DOHH2 (cell line): ENCODE results near the gene KCNK15.

Experiments used
- H3F3A ChIP-seq: fragments of 200-600 bp; sonication (generic), shearing (Covaris generic); 2 replicates; pipeline ENCODE4 v1.6.0; 2016; ENCODE audit warnings: antibody characterized with exemption, mild to moderate bottlenecking; ENCODE audit not compliant: control insufficient read depth, insufficient read depth
- H3K27ac ChIP-seq: fragments of 200-600 bp; sonication (generic); 2 replicates; pipeline ENCODE4 v1.5.1; 2014; ENCODE audit warnings: low read depth, mild to moderate bottlenecking, low read length, moderate library complexity
- H3K27me3 ChIP-seq: fragments of 200-600 bp; sonication (generic); 2 replicates; pipeline ENCODE4 v1.6.1; 2014; ENCODE audit warnings: mild to moderate bottlenecking, low read length, mixed read lengths; ENCODE audit not compliant: control insufficient read depth
- H3K36me3 ChIP-seq: fragments of 200-600 bp; sonication (generic); 2 replicates; pipeline ENCODE4 v1.6.1; 2014; ENCODE audit warnings: mild to moderate bottlenecking, low read length, moderate library complexity, mixed read lengths; ENCODE audit not compliant: control insufficient read depth
- H3K4me1 ChIP-seq: fragments of 200-600 bp; sonication (generic); 2 replicates; pipeline ENCODE4 v1.6.1; 2014; ENCODE audit warnings: mild to moderate bottlenecking, low read length, mixed read lengths; ENCODE audit not compliant: control insufficient read depth
- H3K4me2 ChIP-seq: fragments of 200-600 bp; sonication (generic); 2 replicates; pipeline ENCODE4 v1.6.0; 2014; ENCODE audit warnings: mild to moderate bottlenecking, low read length, moderate library complexity
- H3K4me3 ChIP-seq: fragments of 200-600 bp; sonication (generic); 2 replicates; pipeline ENCODE4 v1.5.1; 2014; ENCODE audit warnings: mild to moderate bottlenecking, low read length, mixed read lengths
- H3K79me2 ChIP-seq: fragments of 200-600 bp; sonication (generic); 2 replicates; pipeline ENCODE4 v1.6.1; 2014; ENCODE audit warnings: mild to moderate bottlenecking, low read length, mixed read lengths; ENCODE audit not compliant: control insufficient read depth
- H3K9me2 ChIP-seq: fragments of 200-600 bp; sonication (generic); replicated peaks from 2 replicates; pipeline ENCODE4 v1.6.1; 2014; ENCODE audit warnings: mild to moderate bottlenecking, low read length, mixed read lengths; ENCODE audit not compliant: control insufficient read depth
- H3K9me3 ChIP-seq: fragments of 200-600 bp; sonication (generic); 2 replicates; pipeline ENCODE4 v1.6.1; 2014; ENCODE audit warnings: antibody characterized with exemption, low read length, mixed read lengths; ENCODE audit not compliant: control insufficient read depth, insufficient read depth
- H4K20me1 ChIP-seq: fragments of 200-600 bp; sonication (generic); 2 replicates; pipeline ENCODE4 v1.6.0; 2014; ENCODE audit warnings: low read depth, mild to moderate bottlenecking, antibody characterized with exemption, low read length, moderate library complexity; ENCODE audit not compliant: control insufficient read depth, insufficient read depth
- EZH2phosphoT487 ChIP-seq: fragments of 200-600 bp; sonication (generic); IDR thresholded peaks from 2 replicates; pipeline ENCODE4 v1.6.1; 2017; ENCODE audit warnings: borderline replicate concordance, mild to moderate bottlenecking, antibody characterized with exemption, low read length, moderate library complexity, mixed read lengths
- TF ChIP-seq, protein P1 (sequence below): fragments of 200-600 bp; sonication (generic); IDR thresholded peaks from one replicate; pipeline ENCODE4 v1.5.1; 2014; ENCODE audit warnings: antibody characterized with exemption, mild to moderate bottlenecking, low read depth, low read length; ENCODE audit not compliant: poor library complexity, severe bottlenecking

The KCNK15 gene

DNA sequence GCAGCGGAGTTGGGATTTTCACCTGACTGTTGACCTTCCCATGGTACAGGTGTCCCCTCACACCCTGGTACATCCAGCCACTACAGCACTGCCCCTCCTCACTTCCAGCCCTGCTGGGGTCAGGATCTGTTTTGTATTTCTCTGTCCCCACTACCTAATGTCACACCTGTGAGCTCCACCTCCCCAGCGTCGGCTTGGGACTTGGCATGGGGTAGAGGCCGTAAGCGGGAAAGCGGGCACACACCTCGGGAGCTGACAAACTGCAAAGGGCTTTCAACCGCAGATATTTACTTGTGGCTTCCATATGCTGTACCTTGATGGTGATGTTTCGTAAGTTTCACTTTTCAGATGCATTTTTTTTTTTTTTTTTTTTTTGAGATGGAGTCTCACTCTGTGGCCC is 35.9 kb upstream of the KCNK15 start:
- H3K4me2 ChIP-seq, result no peak overlapping the region
- no peaks in the 10 kb centered on the region for H3K4me1 ChIP-seq
- TF ChIP-seq EZH2phosphoT487, result no peak
- TF ChIP-seq, protein P1, sequence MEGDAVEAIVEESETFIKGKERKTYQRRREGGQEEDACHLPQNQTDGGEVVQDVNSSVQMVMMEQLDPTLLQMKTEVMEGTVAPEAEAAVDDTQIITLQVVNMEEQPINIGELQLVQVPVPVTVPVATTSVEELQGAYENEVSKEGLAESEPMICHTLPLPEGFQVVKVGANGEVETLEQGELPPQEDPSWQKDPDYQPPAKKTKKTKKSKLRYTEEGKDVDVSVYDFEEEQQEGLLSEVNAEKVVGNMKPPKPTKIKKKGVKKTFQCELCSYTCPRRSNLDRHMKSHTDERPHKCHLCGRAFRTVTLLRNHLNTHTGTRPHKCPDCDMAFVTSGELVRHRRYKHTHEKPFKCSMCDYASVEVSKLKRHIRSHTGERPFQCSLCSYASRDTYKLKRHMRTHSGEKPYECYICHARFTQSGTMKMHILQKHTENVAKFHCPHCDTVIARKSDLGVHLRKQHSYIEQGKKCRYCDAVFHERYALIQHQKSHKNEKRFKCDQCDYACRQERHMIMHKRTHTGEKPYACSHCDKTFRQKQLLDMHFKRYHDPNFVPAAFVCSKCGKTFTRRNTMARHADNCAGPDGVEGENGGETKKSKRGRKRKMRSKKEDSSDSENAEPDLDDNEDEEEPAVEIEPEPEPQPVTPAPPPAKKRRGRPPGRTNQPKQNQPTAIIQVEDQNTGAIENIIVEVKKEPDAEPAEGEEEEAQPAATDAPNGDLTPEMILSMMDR, result no peak
- H3F3A ChIP-seq, result no peaks in the 10 kb centered on the region
- no peaks in the 10 kb centered on the region for H3K9me2 ChIP-seq
- no peaks in the 10 kb centered on the region for H3K9me3 ChIP-seq
- H3K79me2 ChIP-seq, result no peaks in the 10 kb centered on the region
- H4K20me1 ChIP-seq, result no peaks in the 10 kb centered on the region
- H3K36me3 ChIP-seq, result no peaks in the 10 kb centered on the region
- no peak overlapping the region for H3K4me3 ChIP-seq
- H3K27me3 ChIP-seq, result peaks cover 6% of the 10 kb centered on the region; the same call in 1 of the 2 replicates
- H3K27ac ChIP-seq, result no peak overlapping the region

DNA sequence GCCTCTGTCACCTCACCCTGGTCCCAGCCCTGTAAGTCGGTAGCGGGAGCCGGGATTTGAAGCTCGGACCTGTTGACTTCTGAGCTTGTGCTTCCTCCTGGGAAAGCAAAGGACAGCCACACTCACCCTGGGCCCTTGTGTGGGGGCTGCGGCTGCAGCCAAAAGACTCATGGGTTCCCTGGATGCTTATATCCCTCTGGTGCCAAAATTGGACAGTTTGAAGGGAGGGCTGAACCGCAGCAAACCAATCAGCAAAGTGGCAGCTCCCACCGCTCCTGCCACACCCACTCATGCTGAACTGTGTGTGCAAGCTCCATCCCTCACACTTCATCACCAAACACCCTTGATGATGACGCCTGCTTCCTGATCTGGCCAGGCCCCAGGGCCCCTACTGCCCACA is 34.4 kb upstream of the KCNK15 start:
- TF ChIP-seq, protein P1, result no peak
- TF ChIP-seq EZH2phosphoT487, result no peak
- H3K9me3 ChIP-seq, result no peaks in the 10 kb centered on the region
- no peaks in the 10 kb centered on the region for H3K36me3 ChIP-seq
- no peaks in the 10 kb centered on the region for H3K79me2 ChIP-seq
- no peak overlapping the region for H3K4me3 ChIP-seq
- no peak overlapping the region for H3K4me2 ChIP-seq
- H3K27ac ChIP-seq, result no peak overlapping the region
- no peaks in the 10 kb centered on the region for H3F3A ChIP-seq
- H3K9me2 ChIP-seq, result no peaks in the 10 kb centered on the region
- no peaks in the 10 kb centered on the region for H4K20me1 ChIP-seq
- peaks cover 6% of the 10 kb centered on the region; the same call in 1 of the 2 replicates for H3K27me3 ChIP-seq
- no peaks in the 10 kb centered on the region for H3K4me1 ChIP-seq

DNA sequence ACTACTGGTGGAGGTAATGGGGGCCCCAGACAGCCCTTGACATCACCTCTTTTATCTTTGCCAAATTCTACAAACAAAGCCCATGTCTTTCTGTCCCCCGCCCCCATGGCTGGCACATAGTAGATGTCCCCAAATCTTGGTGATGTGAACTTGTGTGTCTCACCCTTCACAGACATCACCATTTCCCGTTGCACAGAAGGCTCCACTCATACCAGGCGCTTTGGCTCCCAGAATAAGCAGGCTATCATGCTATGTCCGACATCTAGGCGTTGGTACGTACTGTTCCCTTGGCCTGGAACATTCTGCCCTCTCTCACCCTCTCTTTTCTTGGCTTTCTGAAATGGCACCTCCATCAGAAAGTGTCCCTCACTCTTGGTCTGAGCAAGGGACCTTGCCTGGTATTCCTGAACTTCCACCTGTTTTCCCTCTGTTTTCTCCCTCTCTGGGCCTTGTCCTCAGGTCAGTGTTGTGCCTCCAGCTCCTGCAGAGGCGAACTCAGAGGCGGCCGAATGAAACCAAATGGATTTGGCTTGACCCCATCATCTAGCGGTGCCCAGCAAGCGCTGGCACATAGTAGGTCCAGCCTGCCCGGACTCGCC is 31.5 kb upstream of the KCNK15 start:
- no peak for TF ChIP-seq EZH2phosphoT487
- TF ChIP-seq, protein P1, result no peak
- Histone ChIP-seq H3K9me2 (no peaks in the 10 kb centered on the region), H3K36me3 (no peaks in the 10 kb centered on the region), H3K27ac (no peak overlapping the region), H3K27me3 (peaks cover 6% of the 10 kb centered on the region; the same call in 1 of the 2 replicates), H3K4me2 (no peak overlapping the region), H3F3A (no peaks in the 10 kb centered on the region), H3K79me2 (no peaks in the 10 kb centered on the region), H3K9me3 (no peaks in the 10 kb centered on the region), H4K20me1 (no peaks in the 10 kb centered on the region), H3K4me1 (no peaks in the 10 kb centered on the region), H3K4me3 (no peak overlapping the region)
